ENCODE data around the gene TTC23. TPM values are rescaled to one million over a fixed set of nuclear protein-coding genes. Genes with fewer than 3 reads are reported as not detected.

Gene TTC23
- total and polyA plus RNA-seq, 2 donors (not counting 3 experiments of a cell fraction or from before 2014, with no cell fraction given): 4.1 to 27.3 TPM

- Histone ChIP-seq H3K9me3 (replicated peaks; ENCODE audit: control insufficient read depth, insufficient read depth, low read length) (no peaks in the 10 kb centered on the region), H3K27me3 (ENCODE audit: control insufficient read depth in 2 of 2, insufficient read depth in 2 of 2, low read length in 2 of 2) (no peaks in the 10 kb centered on the region), H3K9ac (replicated peaks; ENCODE audit: extremely low read depth, insufficient read depth, low read length) (no peak overlapping the region), H3K79me2 (ENCODE audit: control insufficient read depth, insufficient read depth, low read length) (no peaks in the 10 kb centered on the region), H3K9me1 (replicated peaks; ENCODE audit: control insufficient read depth, extremely low read depth, insufficient read depth, low read length) (no peaks in the 10 kb centered on the region), H3K4me2 (ENCODE audit: insufficient read depth, low read length) (no peak overlapping the region), H3K4me1 (ENCODE audit: control insufficient read depth, extremely low read depth, insufficient read depth, low read length) (no peaks in the 10 kb centered on the region), H3K27ac (ENCODE audit: insufficient read depth, low read depth, low read length) (no peak overlapping the region), H2AFZ (ENCODE audit: low read depth, low read length) (no peak overlapping the region), H4K20me1 (replicated peaks; ENCODE audit: control insufficient read depth, extremely low read depth, insufficient read depth, low read length) (no peaks in the 10 kb centered on the region), H3K4me3 (replicated peaks in 1 of 3; ENCODE audit: insufficient read depth in 1 of 3, low read depth in 1 of 3, low read length in 3 of 3) (no peak overlapping the region), H3K36me3 (ENCODE audit: control insufficient read depth in 2 of 2, extremely low read depth in 1 of 2, insufficient read depth in 2 of 2, low read length in 2 of 2) (peaks cover 0 to 4% of the 10 kb centered on the region in 2 experiments)
- CTCF ChIA-PET: interaction anchor here (0.7 to 1.7 kb wide), 3 partner anchors 13 to 43 kb away, joined by 3 to 7 read pairs (median 4); no protein-coding TSS in a partner anchor
- BruUV-seq (replicated peaks): no TSS peak
- intact Hi-C loops (cut with micrococcal nuclease) (no loop called here), dilution Hi-C loops (cut with MboI; ENCODE audit: extremely low pct_ligation_motif_present, low sequenced_read_pairs) (no loop called here)
- TF ChIP-seq JUN (IDR thresholded peaks at IDR 0.05; ENCODE audit: borderline replicate concordance, insufficient read depth, insufficient read length, low read depth) (no peak), FOS (IDR thresholded peaks at IDR 0.05; ENCODE audit: borderline replicate concordance, insufficient read depth, low read length) (no peak), POLR2AphosphoS5 (IDR thresholded peaks at IDR 0.05; ENCODE audit: insufficient read depth, low read depth, low read length) (no peak), GATA2 (IDR thresholded peaks at IDR 0.05; ENCODE audit: insufficient read depth, insufficient read length, low read depth, low read length) (no peak), EZH2 (IDR thresholded peaks at IDR 0.05; ENCODE audit: borderline replicate concordance, low read depth, low read length, severe bottlenecking) (no peak), POLR2A (IDR thresholded peaks at IDR 0.05; ENCODE audit: low read depth, low read length) (no peak)
- TF ChIP-seq, protein P1, sequence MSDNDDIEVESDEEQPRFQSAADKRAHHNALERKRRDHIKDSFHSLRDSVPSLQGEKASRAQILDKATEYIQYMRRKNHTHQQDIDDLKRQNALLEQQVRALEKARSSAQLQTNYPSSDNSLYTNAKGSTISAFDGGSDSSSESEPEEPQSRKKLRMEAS (IDR thresholded peaks at IDR 0.05; ENCODE audit: insufficient read depth, insufficient read length): no peak
- TF ChIP-seq, protein P2, sequence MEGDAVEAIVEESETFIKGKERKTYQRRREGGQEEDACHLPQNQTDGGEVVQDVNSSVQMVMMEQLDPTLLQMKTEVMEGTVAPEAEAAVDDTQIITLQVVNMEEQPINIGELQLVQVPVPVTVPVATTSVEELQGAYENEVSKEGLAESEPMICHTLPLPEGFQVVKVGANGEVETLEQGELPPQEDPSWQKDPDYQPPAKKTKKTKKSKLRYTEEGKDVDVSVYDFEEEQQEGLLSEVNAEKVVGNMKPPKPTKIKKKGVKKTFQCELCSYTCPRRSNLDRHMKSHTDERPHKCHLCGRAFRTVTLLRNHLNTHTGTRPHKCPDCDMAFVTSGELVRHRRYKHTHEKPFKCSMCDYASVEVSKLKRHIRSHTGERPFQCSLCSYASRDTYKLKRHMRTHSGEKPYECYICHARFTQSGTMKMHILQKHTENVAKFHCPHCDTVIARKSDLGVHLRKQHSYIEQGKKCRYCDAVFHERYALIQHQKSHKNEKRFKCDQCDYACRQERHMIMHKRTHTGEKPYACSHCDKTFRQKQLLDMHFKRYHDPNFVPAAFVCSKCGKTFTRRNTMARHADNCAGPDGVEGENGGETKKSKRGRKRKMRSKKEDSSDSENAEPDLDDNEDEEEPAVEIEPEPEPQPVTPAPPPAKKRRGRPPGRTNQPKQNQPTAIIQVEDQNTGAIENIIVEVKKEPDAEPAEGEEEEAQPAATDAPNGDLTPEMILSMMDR (IDR thresholded peaks at IDR 0.05; ENCODE audit: extremely low read depth in 1 of 2, insufficient read depth in 1 of 2, low read depth in 1 of 2, low read length in 2 of 2): no peak
- POLR2A ChIA-PET: no interaction called here
- FAIRE-seq (no peak), DNase-seq (ENCODE audit: low read depth, low spot score) (no peak)
Observed at GRCh38 chr15:99143242-99143641, 106.1 kb downstream of the TTC23 start.

Measured in endothelial cell of umbilical vein (primary cell).